Peyer's patch (tissue), 4 donors: ENCODE measurements around the gene MOK. TPM values are rescaled to one million over a fixed set of nuclear protein-coding genes. Genes with fewer than 3 reads are reported as not detected.

Source experiments
- DNase-seq, 3 donors: peaks; one replicate each; pipeline ENCODE4 v3.0.0-alpha.2; 2017 to 2019
- H3K27ac ChIP-seq, 4 donors: fragments of 200-600 bp; sonication (generic); one replicate each; pipeline ENCODE4 v1.5.1; 2016 to 2019
- H3K27me3 ChIP-seq, 2 donors: fragments of 200-600 bp; sonication (generic); one replicate each; pipeline ENCODE4 v1.5.1; 2019
- H3K36me3 ChIP-seq, 3 donors: fragments of 200-600 bp; sonication (generic); one replicate each; pipeline ENCODE4 v1.5.1; 2016 to 2019
- H3K4me1 ChIP-seq, 4 donors: fragments of 200-600 bp; sonication (generic); one replicate each; pipeline ENCODE4 v1.5.1; 2016 to 2019
- H3K4me3 ChIP-seq, 4 donors: fragments of 200-600 bp; sonication (generic); 1 replicate in 3 of 4; 2 replicates in 1 of 4; pipeline ENCODE4 v1.5.1; 2016 to 2019; ENCODE audit warnings: mild to moderate bottlenecking in 1 of 4
- H3K9me3 ChIP-seq, 4 donors: fragments of 200-600 bp; sonication (generic); one replicate each; pipeline ENCODE4 v1.5.1; 2016 to 2019; ENCODE audit warnings: mild to moderate bottlenecking in 1 of 4
- CTCF ChIP-seq, 6 experiments: fragments of 450-650 bp in 4 of 6; fragments of 200-600 bp in 2 of 6; sonication (generic) in 1 of 6; IDR thresholded peaks; one replicate each; pipeline ENCODE4 v1.5.1; 2017 to 2019; ENCODE audit warnings: antibody characterized with exemption in 6 of 6, mild to moderate bottlenecking in 3 of 6, moderate library complexity in 1 of 6
- POLR2A ChIP-seq, 2 donors: fragments of 450-650 bp; IDR thresholded peaks; one replicate each; pipeline ENCODE4 v1.5.1; 2017; ENCODE audit warnings: antibody characterized with exemption in 2 of 2, mild to moderate bottlenecking in 2 of 2, moderate library complexity in 2 of 2
- total RNA-seq, 4 donors: library from RNA; depleted of rRNA; stranded (reverse); fragments of >200 nt; gene quantifications; one replicate each; pipeline ENCODE4 v1.1.0, GENCODE V29; 2016

The MOK gene
- total RNA-seq, 4 donors from 2014 or later: 4.6 to 30.5 (median 14.6) TPM

DNA sequence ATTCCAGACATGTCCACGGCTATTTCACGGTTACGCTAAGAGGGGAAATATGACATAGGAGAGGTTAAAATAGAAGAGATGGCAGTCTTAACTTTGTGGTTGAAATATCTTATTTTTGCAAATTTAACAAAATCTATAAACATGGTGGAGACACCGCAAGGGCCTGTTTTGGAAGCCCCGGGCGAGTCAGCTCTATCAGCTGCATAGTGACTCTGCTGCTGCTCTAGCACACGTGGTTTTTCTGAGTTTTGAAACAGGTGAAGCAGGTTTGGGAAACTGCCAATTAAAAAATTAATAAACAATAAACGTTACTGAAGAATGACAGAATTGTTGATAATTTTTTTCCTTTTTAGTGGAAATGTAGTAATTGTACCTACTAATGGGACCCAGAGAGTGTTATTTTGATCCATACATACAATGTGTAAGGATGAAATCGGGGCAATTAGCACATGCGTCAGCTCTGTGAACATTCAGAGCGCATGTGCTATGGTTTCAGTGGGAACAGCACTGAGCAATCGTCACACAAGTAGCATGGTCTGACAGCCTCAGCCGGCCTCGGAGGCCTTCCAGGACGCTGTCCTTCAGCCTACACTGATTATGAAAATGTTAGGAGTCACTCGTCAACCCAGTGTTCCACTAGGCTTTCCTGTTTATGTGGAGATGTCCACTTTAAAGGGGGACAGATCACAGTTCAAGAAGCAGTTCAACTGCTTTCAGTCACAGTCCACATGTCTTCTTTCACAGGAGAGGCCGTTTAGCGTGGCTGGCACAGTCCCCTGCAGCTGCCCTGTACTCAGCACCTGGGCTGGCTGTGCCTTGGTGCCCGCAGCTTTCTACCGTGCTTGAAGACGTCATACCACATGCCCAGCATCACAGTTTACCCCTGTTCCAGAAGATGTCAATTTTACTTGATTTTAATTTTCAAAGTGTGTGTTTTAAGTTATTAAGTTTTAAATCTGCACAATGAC is 51.8 kb downstream of the MOK start:
- DNase-seq: no peak
- no peak overlapping the region for H3K4me3 ChIP-seq
- no peaks in the 10 kb centered on the region for H3K27me3 ChIP-seq
- TF ChIP-seq POLR2A (IDR thresholded peaks at IDR 0.05) (no peak), CTCF (IDR thresholded peaks at IDR 0.05) (no peak)
- H3K36me3 ChIP-seq: no peaks in the 10 kb centered on the region
- no peak overlapping the region for H3K27ac ChIP-seq
- no peaks in the 10 kb centered on the region for H3K4me1 ChIP-seq
- no peaks in the 10 kb centered on the region for H3K9me3 ChIP-seq

GRCh38 chr14:102251161-102251560 is 53.8 kb downstream of the MOK start:
- TF ChIP-seq CTCF (IDR thresholded peaks at IDR 0.05) (no peak), POLR2A (IDR thresholded peaks at IDR 0.05) (no peak)
- H3K27ac ChIP-seq: no peak overlapping the region
- no peak overlapping the region for H3K4me3 ChIP-seq
- no peaks in the 10 kb centered on the region for H3K27me3 ChIP-seq
- DNase-seq: no peak
- no peaks in the 10 kb centered on the region for H3K4me1 ChIP-seq
- no peaks in the 10 kb centered on the region for H3K9me3 ChIP-seq
- no peaks in the 10 kb centered on the region for H3K36me3 ChIP-seq

GRCh38 chr14:102250636-102251035 is 54.3 kb downstream of the MOK start:
- no peaks in the 10 kb centered on the region for H3K27me3 ChIP-seq
- H3K4me3 ChIP-seq: no peak overlapping the region
- no peak overlapping the region for H3K27ac ChIP-seq
- H3K4me1 ChIP-seq: no peaks in the 10 kb centered on the region
- no peak for DNase-seq
- H3K9me3 ChIP-seq: no peaks in the 10 kb centered on the region
- H3K36me3 ChIP-seq: no peaks in the 10 kb centered on the region
- no peak for TF ChIP-seq POLR2A (IDR thresholded peaks at IDR 0.05)
- TF ChIP-seq CTCF (IDR thresholded peaks at IDR 0.05): no peak

- DNase-seq: no peak
- Histone ChIP-seq H3K9me3 (no peaks in the 10 kb centered on the region), H3K36me3 (no peaks in the 10 kb centered on the region), H3K27me3 (no peaks in the 10 kb centered on the region), H3K4me3 (no peak overlapping the region), H3K4me1 (no peaks in the 10 kb centered on the region), H3K27ac (no peak overlapping the region)
- TF ChIP-seq POLR2A (IDR thresholded peaks at IDR 0.05): no peak
- TF ChIP-seq CTCF (IDR thresholded peaks at IDR 0.05): no peak
Measured at GRCh38 chr14:102249981-102250380, 55.0 kb downstream of the MOK start.

GRCh38 chr14:102249041-102249440 is 55.9 kb downstream of the MOK start:
- TF ChIP-seq CTCF (IDR thresholded peaks at IDR 0.05) (no peak), POLR2A (IDR thresholded peaks at IDR 0.05) (no peak)
- Histone ChIP-seq H3K27me3 (no peaks in the 10 kb centered on the region), H3K36me3 (no peaks in the 10 kb centered on the region), H3K27ac (no peak overlapping the region), H3K4me1 (no peaks in the 10 kb centered on the region), H3K9me3 (no peaks in the 10 kb centered on the region), H3K4me3 (no peak overlapping the region)
- no peak for DNase-seq
